Right hindlimb (tissue), 1 donor: ENCODE measurements around the gene ELOVL4.

Experiments used
- DNase-seq: peaks from one replicate; pipeline ENCODE4 v3.0.0-alpha.2; 2018

ELOVL4 gene

GRCh38 chr6:79911992-79912391, 35.4 kb downstream of the ELOVL4 start:
- DNase-seq = no peak

GRCh38 chr6:79909517-79909916, 37.8 kb downstream of the ELOVL4 start:
- DNase-seq = no peak

GRCh38 chr6:79902046-79902445, 45.3 kb downstream of the ELOVL4 start:
- DNase-seq = no peak

- DNase-seq = no peak
Observed at GRCh38 chr6:79898076-79898475, 49.3 kb downstream of the ELOVL4 start.

GRCh38 chr6:79896075-79896449, 51.3 kb downstream of the ELOVL4 start:
- no peak for DNase-seq

GRCh38 chr6:79895382-79896074, 51.8 kb downstream of the ELOVL4 start:
- DNase-seq = no peak

- DNase-seq = no peak
Observed at GRCh38 chr6:79894939-79895338, 52.4 kb downstream of the ELOVL4 start.

- no peak for DNase-seq
Observed at GRCh38 chr6:79888587-79888986, 58.8 kb downstream of the ELOVL4 start.

- no peak for DNase-seq
Observed at GRCh38 chr6:79878142-79878748, 69.1 kb downstream of the ELOVL4 start.

GRCh38 chr6:79874531-79875134, 72.7 kb downstream of the ELOVL4 start:
- no peak for DNase-seq

- DNase-seq = no peak
Observed at GRCh38 chr6:79872986-79873385, 74.4 kb downstream of the ELOVL4 start.

GRCh38 chr6:79872303-79872702, 75.0 kb downstream of the ELOVL4 start:
- DNase-seq = no peak

GRCh38 chr6:79869600-79870084, 77.7 kb downstream of the ELOVL4 start:
- peak; percentile 78 for DNase-seq

- no peak for DNase-seq
Observed at GRCh38 chr6:79869184-79869583, 78.2 kb downstream of the ELOVL4 start.

- no peak for DNase-seq
Observed at GRCh38 chr6:79868098-79868722, 79.1 kb downstream of the ELOVL4 start.
